A673 (cell line): ENCODE results near the gene BEND2.

Experiments used
- CTCF ChIP-seq: fragments of 300-800, 200-600 bp; sonication (generic); conservative IDR thresholded peaks from 2 replicates; pipeline ENCODE4 v1.5.1; 2017; ENCODE audit warnings: low read depth, mild to moderate bottlenecking, antibody characterized with exemption, low read length, moderate library complexity, mixed read lengths
- EZH2 ChIP-seq: fragments of 200-600 bp; sonication (generic); IDR thresholded peaks from 2 replicates; pipeline ENCODE4 v1.6.1; 2017; ENCODE audit warnings: borderline replicate concordance, low read depth, mild to moderate bottlenecking, mixed read lengths, antibody characterized with exemption, low read length; ENCODE audit not compliant: poor library complexity, severe bottlenecking

DNA sequence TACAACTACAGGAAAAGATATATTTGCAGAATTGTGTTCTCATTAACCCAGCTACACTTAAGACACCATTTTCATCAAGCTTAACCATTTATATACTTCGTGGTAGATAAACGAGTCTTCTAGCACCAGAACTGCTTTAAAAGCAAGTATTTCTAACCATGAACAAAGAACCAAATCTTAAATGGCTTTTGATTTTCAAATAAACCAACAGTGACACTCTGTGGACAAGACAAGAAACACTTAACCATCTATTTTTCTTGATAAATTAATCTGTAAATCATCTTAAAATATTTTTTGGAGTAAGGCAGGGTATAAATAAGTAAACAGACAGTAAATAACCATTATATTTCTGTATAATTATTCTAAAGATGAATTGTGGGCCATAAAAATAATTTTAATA, 10.2 kb downstream of the BEND2 start:
- TF ChIP-seq CTCF (peak; percentile 46; the same call in 1 of the 2 replicates), EZH2 (no peak)
